GM18861 (cell line): ENCODE results near the gene KDELR3.
"Not testable (repeated sequence)": the region's sequence is repeated elsewhere in the genome, so short reads cannot be mapped to it uniquely, and the experiment has no call there.

ENCODE experiments used
- ATAC-seq: cut with Tn5 transposase; IDR thresholded peaks from one replicate; pipeline ENCODE4 v1.9.1; 2021; ENCODE audit not compliant: unreplicated experiment

The KDELR3 gene

GRCh38 chr22:38455530-38456271 is 12.2 kb upstream of the KDELR3 start:
- no peak for ATAC-seq

- no peak for ATAC-seq
These were observed 11.5 kb upstream of the KDELR3 start for GRCh38 chr22:38456272-38456835.

- ATAC-seq, result no peak
These were observed 10.8 kb upstream of the KDELR3 start for GRCh38 chr22:38456841-38457699.

GRCh38 chr22:38460426-38460840 is 7.5 kb upstream of the KDELR3 start:
- no peak for ATAC-seq

DNA sequence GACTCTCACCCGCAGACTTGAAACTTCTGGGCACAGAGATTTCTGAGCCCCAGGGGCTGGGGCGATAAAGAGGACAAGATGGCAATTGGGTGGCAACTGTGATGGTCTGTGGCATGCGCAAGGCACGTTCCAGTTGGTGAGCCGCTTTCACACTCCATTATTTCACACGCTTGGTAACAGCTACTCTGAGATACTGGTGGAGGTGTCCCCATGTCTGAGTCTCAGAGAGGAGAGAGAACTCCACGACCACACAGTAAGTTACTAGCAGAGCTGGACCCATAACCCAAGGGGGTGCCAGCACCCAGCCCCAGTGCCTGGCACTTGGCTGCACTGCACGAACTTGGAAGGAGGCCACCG is 6.9 kb upstream of the KDELR3 start:
- ATAC-seq, result no peak

GRCh38 chr22:38461414-38462081 is 6.3 kb upstream of the KDELR3 start:
- ATAC-seq, result no peak

- no peak for ATAC-seq
These were observed 4.7 kb upstream of the KDELR3 start for GRCh38 chr22:38462960-38463784.

DNA sequence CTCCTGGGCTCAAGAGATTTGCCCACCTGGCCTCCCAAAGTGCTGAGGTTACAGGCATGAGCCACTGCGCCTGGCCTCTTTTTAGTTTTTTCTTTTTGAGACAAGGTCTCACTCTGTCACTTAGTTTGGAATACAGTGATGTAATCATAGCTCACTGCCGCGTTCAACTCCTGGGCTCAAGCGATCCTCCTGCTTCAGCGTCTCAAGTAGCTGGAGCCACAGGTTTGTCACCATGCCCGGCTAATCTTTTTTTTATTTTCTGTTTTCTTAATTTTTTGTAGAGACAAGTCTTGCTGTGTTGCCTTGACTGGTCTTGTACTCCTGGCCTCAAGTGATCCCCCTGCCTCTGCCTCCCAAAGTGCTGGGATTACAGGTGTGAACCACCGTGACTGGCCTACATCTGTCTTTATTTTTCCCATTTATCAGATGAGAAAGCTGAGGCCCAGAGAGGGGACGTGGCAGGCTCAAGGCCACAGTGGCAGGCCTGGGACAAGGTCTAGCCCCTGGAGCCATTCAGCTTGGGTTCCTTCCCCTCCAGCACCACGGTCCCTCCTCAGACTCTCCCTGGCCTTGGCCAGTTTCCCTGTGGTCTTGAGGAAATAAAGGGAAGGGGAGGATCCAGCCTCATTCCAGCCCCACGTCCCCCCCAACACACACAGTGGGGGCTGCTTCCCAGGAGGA is 2.8 kb upstream of the KDELR3 start:
- ATAC-seq, result no peak

GRCh38 chr22:38465673-38466490 is 2.0 kb upstream of the KDELR3 start:
- no peak for ATAC-seq

- no peak for ATAC-seq
These were observed 425 bp upstream of the KDELR3 start for GRCh38 chr22:38467438-38467903.

DNA sequence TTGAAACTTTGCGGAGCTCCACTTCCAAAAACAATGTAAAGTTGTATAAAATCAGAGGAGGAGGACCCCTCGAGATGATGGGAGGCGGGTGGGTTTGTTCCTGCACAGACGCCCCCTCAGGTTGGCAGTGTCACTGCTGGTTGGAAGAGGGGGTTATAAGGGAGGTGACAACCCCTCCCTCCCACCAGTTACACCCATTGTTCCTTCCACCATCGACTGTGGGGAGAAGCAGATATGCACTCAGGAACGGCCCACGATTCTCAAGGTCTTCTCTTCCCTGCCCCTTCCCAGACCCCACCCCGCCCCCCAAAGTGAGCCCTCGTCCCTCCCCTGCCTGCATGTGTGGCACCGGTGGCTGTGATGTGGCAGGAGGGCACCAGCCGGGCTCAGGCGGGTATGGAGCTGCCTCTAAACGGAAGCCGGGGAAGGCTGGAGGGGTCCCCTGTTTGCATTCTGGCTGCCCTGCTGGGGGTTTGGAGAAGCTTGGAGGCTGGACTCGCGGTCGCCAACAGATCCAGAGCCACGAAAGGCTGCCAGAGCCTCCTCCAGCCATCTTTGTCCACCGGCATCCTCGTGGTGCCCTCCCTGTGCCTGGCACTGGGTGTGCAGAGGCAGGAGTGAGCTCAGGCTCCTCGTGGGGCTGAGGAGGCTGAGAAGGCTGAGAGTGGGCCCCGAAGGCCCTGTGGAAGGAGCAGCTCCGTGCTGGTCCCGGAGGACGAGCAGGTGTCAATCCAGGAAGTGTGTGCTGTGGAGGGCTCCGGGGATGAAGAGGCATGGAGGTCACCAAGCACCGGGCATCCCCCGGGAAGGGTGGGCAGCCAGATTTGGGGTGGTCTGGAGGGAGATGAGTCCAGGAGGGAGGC is 778 bp downstream of the KDELR3 start:
- no peak for ATAC-seq

- no peak for ATAC-seq
These were observed 1.4 kb downstream of the KDELR3 start for GRCh38 chr22:38469306-38469781.

DNA sequence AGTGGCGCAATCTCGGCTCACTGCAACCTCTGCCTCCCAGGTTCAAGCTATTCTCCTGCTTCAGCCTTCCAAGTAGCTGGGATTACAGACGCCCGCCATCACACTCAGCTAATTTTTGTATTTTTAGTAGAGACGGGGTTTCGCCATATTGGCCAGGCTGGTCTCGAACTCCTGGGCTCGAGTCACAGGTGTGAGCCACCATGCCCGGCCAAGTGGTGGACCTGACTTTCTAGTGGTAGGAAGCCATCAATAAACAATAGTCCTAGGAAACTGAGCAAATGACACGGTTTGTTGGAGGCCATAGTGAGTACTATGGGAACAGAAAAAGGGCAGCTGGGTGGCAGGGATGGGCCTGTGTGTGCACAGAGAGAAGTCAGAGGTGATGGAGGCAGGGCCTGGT is 2.3 kb downstream of the KDELR3 start:
- ATAC-seq, result not testable (repeated sequence)

DNA sequence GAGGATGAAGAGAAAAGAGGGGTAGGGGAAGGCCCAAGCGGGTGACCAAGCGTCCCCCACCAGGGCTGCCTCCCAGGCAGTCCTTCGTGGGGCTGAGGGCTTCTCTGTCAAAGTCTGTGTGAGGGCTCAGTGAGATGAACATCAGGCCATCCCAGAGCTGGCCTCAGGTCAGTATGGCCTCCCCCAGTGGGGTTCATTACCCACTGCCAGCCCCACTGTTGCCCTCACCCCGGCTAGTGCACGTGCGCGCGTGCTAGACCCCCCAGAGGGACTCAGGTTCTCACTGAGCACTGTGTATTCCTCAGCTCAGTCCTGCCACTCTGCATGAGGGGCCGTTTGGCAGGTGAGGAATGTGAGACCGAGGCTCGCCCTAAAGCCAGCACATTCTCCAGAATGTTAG is 3.3 kb downstream of the KDELR3 start:
- no peak for ATAC-seq

- no peak for ATAC-seq
These were observed 6.2 kb downstream of the KDELR3 start for GRCh38 chr22:38474003-38474607.

DNA sequence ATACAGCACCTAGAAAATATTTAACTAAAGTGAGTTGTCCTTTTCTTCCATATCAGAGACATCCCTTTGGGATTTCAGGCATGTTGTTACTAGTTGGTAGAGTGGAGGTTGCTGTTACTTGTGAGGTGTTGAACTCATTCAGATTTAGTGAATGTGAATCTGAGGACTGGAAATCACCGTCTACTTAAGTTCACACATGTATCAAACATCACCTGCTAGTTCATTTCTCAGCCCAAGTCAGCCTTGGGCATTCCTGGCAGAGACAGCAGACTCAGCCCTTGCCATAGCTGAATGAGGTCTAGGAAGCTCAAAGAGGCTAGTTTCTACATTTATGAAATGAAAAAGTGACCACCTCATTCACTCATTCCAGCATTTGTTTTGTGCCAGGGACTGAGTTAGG is 9.7 kb downstream of the KDELR3 start:
- no peak for ATAC-seq

- ATAC-seq, result no peak
These were observed 11.4 kb downstream of the KDELR3 start for GRCh38 chr22:38479096-38479837.
